Endothelial cell of umbilical vein (primary cell): ENCODE results near the gene FAM237B. TPM values are rescaled to one million over a fixed set of nuclear protein-coding genes. Genes with fewer than 3 reads are reported as not detected.
"Not testable (repeated sequence)": the region's sequence is repeated elsewhere in the genome, so short reads cannot be mapped to it uniquely, and the experiment has no call there.

Source experiments
- BruUV-seq: library from RNA; stranded (reverse); fragments of 400-500 nt; replicated peaks from 2 replicates; lab custom pipeline; 2021; lab: Mats Ljungman, UMichigan
- CTCF ChIA-PET: fragments of 300-600, 350-600 bp; sonication (Branson Sonifier 250); formaldehyde crosslinking; loops from one replicate; lab custom pipeline; 2021; ENCODE audit warnings: antibody characterized with exemption, inconsistent platforms; lab: Charles Lee
- POLR2A ChIA-PET: fragments of 300-600, 350-600 bp; sonication (Branson Sonifier 250); formaldehyde crosslinking; loops from one replicate; lab custom pipeline; 2021; ENCODE audit warnings: antibody characterized with exemption, inconsistent platforms; lab: Charles Lee
- DNase-seq: peaks from one replicate; pipeline ENCODE4 v3.0.0-alpha.2; 2011; ENCODE audit warnings: low read depth, low spot score
- FAIRE-seq: peaks from 2 replicates; lab custom pipeline; 2011; peaks lifted over from hg19 to GRCh38; lab: Jason Lieb, UNC
- H2AFZ ChIP-seq: 2 replicates; pipeline ENCODE4 v1.6.0; 2012; ENCODE audit warnings: low read depth, low read length, control low read depth, inconsistent platforms
- H3K27ac ChIP-seq: 2 replicates; pipeline ENCODE4 v1.5.1; 2011; ENCODE audit warnings: low read depth, mild to moderate bottlenecking, control low read depth, low read length, moderate library complexity; ENCODE audit not compliant: insufficient read depth
- H3K27me3 ChIP-seq, 2 experiments: 2 replicates each; pipeline versions ENCODE4 v1.6.0 to v1.6.1; 2011; ENCODE audit warnings: low read length in 2 of 2, mixed read lengths in 1 of 2; ENCODE audit not compliant: control insufficient read depth in 2 of 2, insufficient read depth in 2 of 2
- H3K36me3 ChIP-seq, 2 experiments: 2 replicates in 1 of 2; 3 replicates in 1 of 2; pipeline ENCODE4 v1.5.1; 2011; ENCODE audit warnings: low read length in 2 of 2, mild to moderate bottlenecking in 1 of 2, moderate library complexity in 1 of 2; ENCODE audit not compliant: control insufficient read depth in 2 of 2, insufficient read depth in 2 of 2; ENCODE audit errors: extremely low read depth in 1 of 2
- H3K4me1 ChIP-seq: 3 replicates; pipeline ENCODE4 v1.5.1; 2011; ENCODE audit warnings: mild to moderate bottlenecking, low read length; ENCODE audit not compliant: control insufficient read depth, insufficient read depth; ENCODE audit errors: extremely low read depth
- H3K4me2 ChIP-seq: 2 replicates; pipeline ENCODE4 v1.6.1; 2011; ENCODE audit warnings: low read length, control low read depth, mixed read lengths; ENCODE audit not compliant: insufficient read depth
- H3K4me3 ChIP-seq, 3 experiments: fragments of 200-600 bp in 1 of 3; sonication (generic), shearing (Covaris generic) in 1 of 3; replicated peaks in 1 of 3; 2 replicates each; pipeline ENCODE4 v1.5.1; 2011 to 2016; ENCODE audit warnings: control low read depth in 3 of 3, low read length in 3 of 3, mild to moderate bottlenecking in 2 of 3, inconsistent platforms in 1 of 3, low read depth in 1 of 3, moderate library complexity in 1 of 3; ENCODE audit not compliant: insufficient read depth in 1 of 3
- H3K79me2 ChIP-seq: 2 replicates; pipeline ENCODE4 v1.6.0; 2012; ENCODE audit warnings: low read length, inconsistent platforms; ENCODE audit not compliant: control insufficient read depth, insufficient read depth
- H3K9ac ChIP-seq: replicated peaks from 2 replicates; pipeline ENCODE3; 2011; ENCODE audit warnings: low read length, control low read depth; ENCODE audit not compliant: insufficient read depth; ENCODE audit errors: extremely low read depth
- H3K9me1 ChIP-seq: replicated peaks from 3 replicates; pipeline ENCODE4 v1.6.0; 2011; ENCODE audit warnings: mild to moderate bottlenecking, low read length; ENCODE audit not compliant: control insufficient read depth, insufficient read depth; ENCODE audit errors: extremely low read depth
- H3K9me3 ChIP-seq: replicated peaks from 2 replicates; pipeline ENCODE4 v1.5.1; 2012; ENCODE audit warnings: low read length, inconsistent platforms; ENCODE audit not compliant: control insufficient read depth, insufficient read depth
- H4K20me1 ChIP-seq: replicated peaks from 2 replicates; pipeline ENCODE3; 2011; ENCODE audit warnings: mild to moderate bottlenecking, low read length; ENCODE audit not compliant: control insufficient read depth, insufficient read depth; ENCODE audit errors: extremely low read depth
- CTCF ChIP-seq, 2 donors: IDR thresholded peaks; 1 replicate in 1 of 2; 2 replicates in 1 of 2; pipeline ENCODE4 v1.5.1; 2011; ENCODE audit warnings: low read length in 2 of 2, mild to moderate bottlenecking in 2 of 2, moderate library complexity in 2 of 2, control low read depth in 1 of 2, inconsistent platforms in 1 of 2, low read depth in 1 of 2; ENCODE audit not compliant: insufficient read depth in 1 of 2; ENCODE audit errors: extremely low read depth in 1 of 2
- EZH2 ChIP-seq: IDR thresholded peaks from 2 replicates; pipeline ENCODE4 v1.6.1; 2012; ENCODE audit warnings: borderline replicate concordance, low read depth, mild to moderate bottlenecking, moderate library complexity, low read length, inconsistent platforms; ENCODE audit not compliant: severe bottlenecking
- FOS ChIP-seq: IDR thresholded peaks from 2 replicates; pipeline ENCODE4 v1.6.1; 2011; ENCODE audit warnings: mild to moderate bottlenecking, low read length, moderate library complexity, borderline replicate concordance; ENCODE audit not compliant: insufficient read depth
- GATA2 ChIP-seq: IDR thresholded peaks from 2 replicates; pipeline ENCODE4 v1.7.0; 2011; ENCODE audit warnings: low read depth, mild to moderate bottlenecking, moderate library complexity, mixed read lengths, low read length; ENCODE audit not compliant: insufficient read length, insufficient read depth
- JUN ChIP-seq: IDR thresholded peaks from 2 replicates; pipeline ENCODE4 v1.6.1; 2011; ENCODE audit warnings: borderline replicate concordance, low read depth; ENCODE audit not compliant: insufficient read length, insufficient read depth
- MAX ChIP-seq: IDR thresholded peaks from 2 replicates; pipeline ENCODE4 v1.6.1; 2011; ENCODE audit not compliant: insufficient read depth, insufficient read length
- MYC ChIP-seq: IDR thresholded peaks from one replicate; pipeline ENCODE4 v1.6.1; 2011; ENCODE audit warnings: mild to moderate bottlenecking, low read depth, low read length
- POLR2A ChIP-seq: IDR thresholded peaks from 2 replicates; pipeline ENCODE4 v1.6.1; 2012; ENCODE audit warnings: low read depth, mild to moderate bottlenecking, control low read depth, low read length
- POLR2AphosphoS5 ChIP-seq: IDR thresholded peaks from 2 replicates; pipeline ENCODE4 v1.6.1; 2012; ENCODE audit warnings: low read depth, mild to moderate bottlenecking, control low read depth, low read length, moderate library complexity; ENCODE audit not compliant: insufficient read depth
- dilution Hi-C: fragments of 300-500 bp; cut with MboI; formaldehyde crosslinking; loops from one replicate; pipeline ENCODE4 v1.15.0; 2019; ENCODE audit warnings: low sequenced_read_pairs; ENCODE audit not compliant: extremely low pct_ligation_motif_present
- intact Hi-C: fragments of 100-400 bp; cut with micrococcal nuclease; formaldehyde crosslinking; loops from one replicate; pipeline ENCODE4 v1.10.0; 2022
- polyA plus RNA-seq, 4 experiments: library from polyadenylated mRNA; depleted of rRNA in 3 of 4; stranded (reverse) in 3 of 4; unstranded in 1 of 4; fragments of >200 nt; gene quantifications; 2 replicates each; pipeline versions ENCODE4 v1.2.1 to v1.2.3, GENCODE V29; 2011 to 2012; ENCODE audit warnings: missing spikeins in 1 of 4
- total RNA-seq: library from RNA; stranded (reverse); gene quantifications from 2 replicates; pipeline ENCODE4 v1.2.3, GENCODE V29; 2021

The FAM237B gene
- total and polyA plus RNA-seq, 2 donors (not counting 3 experiments of a cell fraction or from before 2014, with no cell fraction given) = not detected

DNA sequence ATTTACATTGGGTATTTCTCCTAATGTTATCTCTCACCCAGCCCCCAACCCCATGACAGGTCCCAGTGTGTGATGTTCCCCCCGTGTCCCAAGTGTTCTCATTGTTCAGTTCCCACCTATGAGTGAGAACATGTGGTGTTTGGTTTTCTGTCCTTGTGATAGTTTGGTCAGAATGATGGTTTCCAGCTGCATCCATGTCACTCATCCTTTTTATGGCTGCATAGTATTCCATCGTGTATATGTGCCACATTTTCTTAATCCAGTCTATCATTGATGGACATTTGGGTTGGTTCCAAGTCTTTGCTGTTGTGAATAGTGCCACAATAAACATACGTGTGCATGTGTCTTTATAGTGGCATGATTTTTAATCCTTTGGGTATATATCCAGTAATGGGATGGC is 28.9 kb upstream of the FAM237B start:
- H2AFZ ChIP-seq, DNase-seq, dilution Hi-C loops, H3K36me3 ChIP-seq, H3K4me2 ChIP-seq, H3K27me3 ChIP-seq, H4K20me1 ChIP-seq, H3K27ac ChIP-seq, BruUV-seq, H3K9ac ChIP-seq, POLR2A ChIA-PET, H3K9me3 ChIP-seq, intact Hi-C loops, H3K4me3 ChIP-seq, CTCF ChIA-PET, H3K9me1 ChIP-seq, FAIRE-seq: not testable (repeated sequence)
- H3K4me1 ChIP-seq = peaks cover 12% of the 10 kb centered on the region
- peaks cover 22% of the 10 kb centered on the region for H3K79me2 ChIP-seq

DNA sequence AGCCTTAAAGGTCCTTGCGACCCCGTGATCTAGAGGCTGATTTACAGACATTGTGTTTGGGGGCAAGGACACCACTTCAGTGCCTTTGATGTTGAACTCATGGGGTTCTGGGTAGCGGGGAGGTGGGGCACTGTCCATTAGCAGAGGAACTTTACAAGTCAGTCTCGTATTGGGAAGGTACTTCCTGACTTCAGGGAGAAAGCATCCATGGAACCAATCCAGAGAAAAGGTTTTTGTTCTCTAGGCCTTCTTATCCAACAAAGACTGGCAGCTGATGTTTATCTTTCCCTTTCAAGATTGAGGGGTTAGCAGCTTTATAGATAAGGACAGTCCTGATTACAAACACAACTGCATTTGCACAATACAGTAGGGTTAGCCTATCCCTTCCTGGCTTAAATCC is 28.2 kb upstream of the FAM237B start:
- FAIRE-seq (no peak), DNase-seq (no peak)
- Histone ChIP-seq H3K27ac (no peak overlapping the region), H3K4me1 (peaks cover 12% of the 10 kb centered on the region), H3K9me3 (no peaks in the 10 kb centered on the region), H3K36me3 (no peaks in the 10 kb centered on the region), H3K79me2 (peaks cover 22% of the 10 kb centered on the region), H3K4me3 (no peak overlapping the region), H4K20me1 (no peaks in the 10 kb centered on the region), H3K27me3 (no peaks in the 10 kb centered on the region), H3K4me2 (no peak overlapping the region), H3K9me1 (no peaks in the 10 kb centered on the region), H2AFZ (no peak overlapping the region), H3K9ac (no peak overlapping the region)
- CTCF ChIA-PET = no interaction called here
- POLR2A ChIA-PET = no interaction called here
- dilution Hi-C loops = no loop called here
- TF ChIP-seq FOS (no peak), POLR2A (no peak), EZH2 (no peak), JUN (no peak), MYC (no peak), MAX (no peak), CTCF (IDR thresholded peaks at IDR 0.05; ENCODE audit: extremely low read depth in 1 of 2, insufficient read depth in 1 of 2, low read depth in 1 of 2, low read length in 2 of 2) (no peak), GATA2 (no peak), POLR2AphosphoS5 (no peak)
- intact Hi-C loops = loop anchor here (10.0 kb wide), 1 partner anchor 1525 kb away; no protein-coding TSS in a partner anchor
- BruUV-seq = no TSS peak
